ENCODE data around the gene LINS1.

The LINS1 gene

DNA sequence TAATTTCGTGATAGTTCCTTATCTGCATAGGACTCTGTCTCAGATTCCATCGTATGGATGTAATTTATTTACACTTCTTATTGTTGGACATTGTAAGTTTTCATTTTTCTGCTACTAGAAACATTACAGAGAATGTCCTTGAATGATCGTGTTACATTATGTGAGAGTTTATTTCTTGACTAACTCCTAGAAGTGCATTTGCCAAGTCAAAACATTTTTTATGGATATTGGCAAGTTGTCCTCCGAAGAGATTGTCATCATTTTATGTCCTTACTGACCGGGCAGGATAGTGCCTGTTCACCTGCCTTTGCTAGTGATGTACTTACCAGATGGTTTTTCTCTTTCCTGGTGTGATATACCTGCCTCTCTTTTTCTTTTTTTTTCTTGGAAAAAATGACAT is 13.8 kb upstream of the LINS1 start:
- TF ChIP-seq SIN3A (IDR thresholded peaks at IDR 0.05; ENCODE audit: borderline replicate concordance, insufficient read depth, low read length) (no peak), TAF1 (IDR thresholded peaks at IDR 0.05; ENCODE audit: borderline replicate concordance, insufficient read depth, low read length) (no peak), POLR2AphosphoS5 (IDR thresholded peaks at IDR 0.05; ENCODE audit: low read depth, low read length) (no peak), FOXP2 (optimal IDR thresholded peaks at IDR 0.05; ENCODE audit: borderline replicate concordance, extremely low read depth, extremely low read length, insufficient read depth) (no peak)
- TF ChIP-seq, protein P1, sequence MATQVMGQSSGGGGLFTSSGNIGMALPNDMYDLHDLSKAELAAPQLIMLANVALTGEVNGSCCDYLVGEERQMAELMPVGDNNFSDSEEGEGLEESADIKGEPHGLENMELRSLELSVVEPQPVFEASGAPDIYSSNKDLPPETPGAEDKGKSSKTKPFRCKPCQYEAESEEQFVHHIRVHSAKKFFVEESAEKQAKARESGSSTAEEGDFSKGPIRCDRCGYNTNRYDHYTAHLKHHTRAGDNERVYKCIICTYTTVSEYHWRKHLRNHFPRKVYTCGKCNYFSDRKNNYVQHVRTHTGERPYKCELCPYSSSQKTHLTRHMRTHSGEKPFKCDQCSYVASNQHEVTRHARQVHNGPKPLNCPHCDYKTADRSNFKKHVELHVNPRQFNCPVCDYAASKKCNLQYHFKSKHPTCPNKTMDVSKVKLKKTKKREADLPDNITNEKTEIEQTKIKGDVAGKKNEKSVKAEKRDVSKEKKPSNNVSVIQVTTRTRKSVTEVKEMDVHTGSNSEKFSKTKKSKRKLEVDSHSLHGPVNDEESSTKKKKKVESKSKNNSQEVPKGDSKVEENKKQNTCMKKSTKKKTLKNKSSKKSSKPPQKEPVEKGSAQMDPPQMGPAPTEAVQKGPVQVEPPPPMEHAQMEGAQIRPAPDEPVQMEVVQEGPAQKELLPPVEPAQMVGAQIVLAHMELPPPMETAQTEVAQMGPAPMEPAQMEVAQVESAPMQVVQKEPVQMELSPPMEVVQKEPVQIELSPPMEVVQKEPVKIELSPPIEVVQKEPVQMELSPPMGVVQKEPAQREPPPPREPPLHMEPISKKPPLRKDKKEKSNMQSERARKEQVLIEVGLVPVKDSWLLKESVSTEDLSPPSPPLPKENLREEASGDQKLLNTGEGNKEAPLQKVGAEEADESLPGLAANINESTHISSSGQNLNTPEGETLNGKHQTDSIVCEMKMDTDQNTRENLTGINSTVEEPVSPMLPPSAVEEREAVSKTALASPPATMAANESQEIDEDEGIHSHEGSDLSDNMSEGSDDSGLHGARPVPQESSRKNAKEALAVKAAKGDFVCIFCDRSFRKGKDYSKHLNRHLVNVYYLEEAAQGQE (IDR thresholded peaks at IDR 0.05; ENCODE audit: insufficient read depth in 1 of 2, low read depth in 2 of 2, low read length in 2 of 2), result no peak

- TF ChIP-seq POLR2AphosphoS5 (IDR thresholded peaks at IDR 0.05; ENCODE audit: low read depth, low read length), result no peak
- TF ChIP-seq SIN3A (IDR thresholded peaks at IDR 0.05; ENCODE audit: borderline replicate concordance, insufficient read depth, low read length), result no peak
- TF ChIP-seq, protein P1 (IDR thresholded peaks at IDR 0.05; ENCODE audit: insufficient read depth in 1 of 2, low read depth in 2 of 2, low read length in 2 of 2), result no peak
- no peak for TF ChIP-seq FOXP2 (optimal IDR thresholded peaks at IDR 0.05; ENCODE audit: borderline replicate concordance, extremely low read depth, extremely low read length, insufficient read depth)
- no peak for TF ChIP-seq TAF1 (IDR thresholded peaks at IDR 0.05; ENCODE audit: borderline replicate concordance, insufficient read depth, low read length)
Measured at GRCh38 chr15:100614918-100615317, 12.9 kb upstream of the LINS1 start.

DNA sequence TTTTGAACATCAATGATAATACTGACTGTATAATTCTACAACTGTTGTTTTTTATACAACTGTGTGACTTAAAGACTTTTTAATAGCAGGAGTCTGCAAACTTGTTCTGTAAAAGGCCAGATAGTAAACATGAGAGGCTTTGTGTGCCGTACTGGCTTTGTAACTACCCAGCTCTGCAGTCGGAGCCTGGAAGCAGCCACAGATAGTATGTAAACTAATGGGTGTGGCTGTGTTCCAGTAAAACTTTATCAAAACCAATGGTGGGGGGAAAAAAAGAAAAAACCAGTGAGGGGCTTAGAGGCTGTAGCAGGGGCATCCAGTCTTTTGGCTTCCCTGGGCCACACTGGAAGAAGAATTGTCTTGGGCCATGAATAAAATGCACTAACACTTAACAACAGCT is 12.4 kb upstream of the LINS1 start:
- TF ChIP-seq SIN3A (IDR thresholded peaks at IDR 0.05; ENCODE audit: borderline replicate concordance, insufficient read depth, low read length), result no peak
- TF ChIP-seq POLR2AphosphoS5 (IDR thresholded peaks at IDR 0.05; ENCODE audit: low read depth, low read length), result no peak
- no peak for TF ChIP-seq TAF1 (IDR thresholded peaks at IDR 0.05; ENCODE audit: borderline replicate concordance, insufficient read depth, low read length)
- no peak for TF ChIP-seq FOXP2 (optimal IDR thresholded peaks at IDR 0.05; ENCODE audit: borderline replicate concordance, extremely low read depth, extremely low read length, insufficient read depth)
- TF ChIP-seq, protein P1 (IDR thresholded peaks at IDR 0.05; ENCODE audit: insufficient read depth in 1 of 2, low read depth in 2 of 2, low read length in 2 of 2), result no peak

- TF ChIP-seq POLR2AphosphoS5 (IDR thresholded peaks at IDR 0.05; ENCODE audit: low read depth, low read length) (no peak), SIN3A (IDR thresholded peaks at IDR 0.05; ENCODE audit: borderline replicate concordance, insufficient read depth, low read length) (no peak), TAF1 (IDR thresholded peaks at IDR 0.05; ENCODE audit: borderline replicate concordance, insufficient read depth, low read length) (no peak)
Measured at GRCh38 chr15:100613208-100613607, 11.2 kb upstream of the LINS1 start.

DNA sequence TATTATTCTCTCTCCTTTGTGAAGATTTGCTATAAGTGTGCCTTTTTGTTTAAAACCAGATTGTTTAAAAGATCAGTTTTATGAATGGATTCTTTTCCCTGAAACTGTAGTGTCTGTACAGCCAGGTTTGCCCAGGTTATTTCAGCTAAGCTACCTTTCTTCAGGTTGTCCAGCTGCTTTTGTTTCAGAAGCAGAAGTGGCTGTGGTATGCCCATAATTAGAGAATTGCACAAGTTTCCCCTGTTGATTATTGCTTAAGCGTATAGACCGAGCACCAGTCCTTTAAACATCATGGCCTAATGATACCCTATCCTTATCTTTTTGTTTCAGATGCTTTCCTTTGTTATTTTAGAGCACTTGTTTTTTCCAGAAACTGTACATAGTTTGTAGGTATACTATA is 10.6 kb upstream of the LINS1 start:
- no peak for TF ChIP-seq TAF1 (IDR thresholded peaks at IDR 0.05; ENCODE audit: borderline replicate concordance, insufficient read depth, low read length)
- TF ChIP-seq, protein P1 (IDR thresholded peaks at IDR 0.05; ENCODE audit: insufficient read depth in 1 of 2, low read depth in 2 of 2, low read length in 2 of 2), result no peak
- TF ChIP-seq SIN3A (IDR thresholded peaks at IDR 0.05; ENCODE audit: borderline replicate concordance, insufficient read depth, low read length), result no peak
- TF ChIP-seq POLR2AphosphoS5 (IDR thresholded peaks at IDR 0.05; ENCODE audit: low read depth, low read length), result no peak
- no peak for TF ChIP-seq FOXP2 (optimal IDR thresholded peaks at IDR 0.05; ENCODE audit: borderline replicate concordance, extremely low read depth, extremely low read length, insufficient read depth)

Data from PFSK-1 (cell line).